Esophagus squamous epithelium (tissue), 4 donors: Measurements from ENCODE around the gene NXT1.

ENCODE experiments used
- POLR2A ChIP-seq, 4 donors: fragments of 450-650 bp; IDR thresholded peaks; one replicate each; pipeline ENCODE4 v1.6.1; 2017; ENCODE audit warnings: antibody characterized with exemption in 4 of 4, mild to moderate bottlenecking in 4 of 4, moderate library complexity in 3 of 4
- TF ChIP-seq, protein P1 (sequence below), 6 experiments: fragments of 450-650 bp in 4 of 6; fragments of 200-600 bp in 2 of 6; sonication (generic) in 2 of 6; IDR thresholded peaks; one replicate each; pipeline ENCODE4 v1.5.1; 2016 to 2019; ENCODE audit warnings: antibody characterized with exemption in 6 of 6, mild to moderate bottlenecking in 4 of 6, moderate library complexity in 4 of 6

DNA sequence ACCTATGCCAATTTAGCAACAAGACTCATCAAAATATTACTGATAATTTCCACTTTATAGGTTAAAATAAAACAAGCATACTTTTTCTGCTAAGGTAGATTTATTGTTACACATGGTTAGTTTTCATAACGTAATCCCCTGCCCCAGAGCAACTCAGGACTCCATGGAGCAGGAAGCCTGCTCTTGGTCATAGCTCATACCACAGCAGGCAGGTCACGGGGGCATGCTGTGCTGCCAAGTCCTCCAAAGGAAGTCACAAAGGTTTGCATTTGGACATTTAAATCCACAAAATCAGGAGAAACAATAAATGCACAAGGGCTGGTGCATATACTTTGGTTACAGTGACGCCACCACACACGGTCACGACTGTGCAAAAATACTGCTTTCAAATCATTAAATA lies 23.9 kb downstream of the NXT1 start:
- TF ChIP-seq, protein P1, sequence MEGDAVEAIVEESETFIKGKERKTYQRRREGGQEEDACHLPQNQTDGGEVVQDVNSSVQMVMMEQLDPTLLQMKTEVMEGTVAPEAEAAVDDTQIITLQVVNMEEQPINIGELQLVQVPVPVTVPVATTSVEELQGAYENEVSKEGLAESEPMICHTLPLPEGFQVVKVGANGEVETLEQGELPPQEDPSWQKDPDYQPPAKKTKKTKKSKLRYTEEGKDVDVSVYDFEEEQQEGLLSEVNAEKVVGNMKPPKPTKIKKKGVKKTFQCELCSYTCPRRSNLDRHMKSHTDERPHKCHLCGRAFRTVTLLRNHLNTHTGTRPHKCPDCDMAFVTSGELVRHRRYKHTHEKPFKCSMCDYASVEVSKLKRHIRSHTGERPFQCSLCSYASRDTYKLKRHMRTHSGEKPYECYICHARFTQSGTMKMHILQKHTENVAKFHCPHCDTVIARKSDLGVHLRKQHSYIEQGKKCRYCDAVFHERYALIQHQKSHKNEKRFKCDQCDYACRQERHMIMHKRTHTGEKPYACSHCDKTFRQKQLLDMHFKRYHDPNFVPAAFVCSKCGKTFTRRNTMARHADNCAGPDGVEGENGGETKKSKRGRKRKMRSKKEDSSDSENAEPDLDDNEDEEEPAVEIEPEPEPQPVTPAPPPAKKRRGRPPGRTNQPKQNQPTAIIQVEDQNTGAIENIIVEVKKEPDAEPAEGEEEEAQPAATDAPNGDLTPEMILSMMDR (IDR thresholded peaks at IDR 0.05) = no peak
- no peak for TF ChIP-seq POLR2A (IDR thresholded peaks at IDR 0.05)
